NCI-H2081 treated with DMSO at 0.1 percent for 48 hours (cell line): ENCODE measurements around the gene SMARCE1.

Experiments
- DNase-seq: peaks from one replicate; lab custom pipeline; 2025; lab: John Stamatoyannopoulos, UW

The SMARCE1 gene

DNA sequence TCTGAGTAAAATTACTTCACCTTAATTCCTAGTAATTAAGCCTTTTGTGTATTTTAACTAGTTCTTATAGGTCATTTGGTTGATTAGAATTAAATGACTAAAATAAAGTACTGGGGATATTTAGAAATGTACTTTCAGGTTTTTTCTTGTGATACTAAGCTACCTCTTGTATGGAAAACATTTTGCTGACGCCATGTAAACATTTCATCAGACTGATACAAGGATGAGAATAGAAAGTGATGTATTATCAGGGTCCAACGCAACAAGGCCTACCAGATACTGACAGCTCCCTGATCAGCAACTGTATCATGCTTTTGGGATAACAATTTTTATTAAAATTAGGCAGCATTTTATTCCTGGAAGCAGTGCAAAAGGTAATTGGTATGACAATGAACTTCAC is 1.7 kb downstream of the SMARCE1 start:
- DNase-seq = no peak

DNA sequence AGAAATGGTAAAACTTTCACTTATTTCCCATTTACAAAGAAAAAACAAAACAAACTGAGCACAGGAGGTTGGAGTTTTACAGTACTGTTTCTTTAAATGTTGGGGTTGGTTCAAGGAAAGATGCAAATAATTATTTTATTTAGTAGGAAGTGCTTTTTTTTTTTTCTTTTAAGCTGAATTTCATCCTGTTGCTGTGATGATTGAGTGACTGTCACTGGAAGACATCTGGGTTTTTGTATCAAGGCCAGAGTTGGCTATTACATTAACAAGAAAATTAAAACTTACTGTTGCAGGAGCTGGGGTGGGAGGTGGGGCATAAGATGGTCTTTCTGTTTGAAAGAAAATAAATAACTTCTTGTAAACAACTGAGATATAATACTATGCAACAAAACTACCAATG is 2.3 kb downstream of the SMARCE1 start:
- no peak for DNase-seq

DNA sequence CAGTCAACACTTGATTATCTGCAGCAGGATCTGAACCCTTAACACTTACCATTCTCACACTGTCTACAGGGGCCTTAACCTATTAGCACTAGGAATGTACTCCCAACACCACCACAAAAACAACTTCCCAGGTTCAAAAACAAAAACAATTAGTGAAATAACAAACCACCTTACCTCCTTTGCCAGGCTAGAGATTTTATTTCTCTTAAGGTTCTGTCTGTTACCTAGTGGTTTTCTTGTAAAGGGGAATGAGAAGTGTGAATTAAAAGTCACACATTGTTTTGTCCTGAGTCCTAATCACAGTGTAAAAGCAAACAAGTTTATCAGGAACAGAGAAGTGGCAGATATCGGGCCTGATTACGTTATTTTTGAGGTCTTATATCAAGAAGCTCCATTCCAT is 9.7 kb downstream of the SMARCE1 start:
- DNase-seq = no peak

DNA sequence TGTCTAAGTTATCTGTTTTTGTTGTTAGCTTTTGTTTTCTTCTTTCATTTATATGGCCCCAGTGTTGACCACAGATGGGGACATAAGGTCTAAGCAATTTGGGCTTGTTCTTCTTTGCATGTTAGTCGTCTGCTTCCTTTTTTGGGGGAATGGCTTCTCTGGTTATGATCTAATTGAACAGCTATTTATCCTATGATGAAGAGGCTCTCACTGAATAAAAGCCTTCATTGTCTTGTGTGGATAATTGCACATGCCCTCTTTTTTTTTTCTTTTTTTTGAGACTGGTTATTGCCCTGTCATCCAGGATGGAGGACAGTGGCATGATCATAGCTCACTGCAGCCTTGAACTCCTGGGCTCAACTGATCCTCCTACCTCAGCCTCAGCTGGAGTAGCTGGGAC is 13.7 kb downstream of the SMARCE1 start:
- no peak for DNase-seq

DNA sequence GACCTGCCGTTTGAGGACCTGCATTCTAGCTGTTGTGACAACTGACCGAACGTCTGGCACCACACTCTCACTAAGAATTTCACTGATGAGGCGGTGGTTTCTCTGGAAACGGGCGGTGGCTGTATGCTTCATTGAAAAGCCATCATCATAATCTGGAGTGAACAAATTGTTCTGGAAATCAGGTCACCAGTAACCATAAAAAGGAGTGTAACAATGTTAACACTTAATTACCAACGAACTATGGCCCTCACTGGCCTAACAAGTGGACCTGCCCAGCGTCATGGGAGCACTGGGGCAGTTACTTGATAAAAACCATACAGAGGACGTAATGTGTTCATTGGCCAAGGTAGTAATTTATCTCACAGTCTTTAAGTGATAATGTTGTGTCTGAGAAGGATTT is 15.4 kb downstream of the SMARCE1 start:
- no peak for DNase-seq

DNA sequence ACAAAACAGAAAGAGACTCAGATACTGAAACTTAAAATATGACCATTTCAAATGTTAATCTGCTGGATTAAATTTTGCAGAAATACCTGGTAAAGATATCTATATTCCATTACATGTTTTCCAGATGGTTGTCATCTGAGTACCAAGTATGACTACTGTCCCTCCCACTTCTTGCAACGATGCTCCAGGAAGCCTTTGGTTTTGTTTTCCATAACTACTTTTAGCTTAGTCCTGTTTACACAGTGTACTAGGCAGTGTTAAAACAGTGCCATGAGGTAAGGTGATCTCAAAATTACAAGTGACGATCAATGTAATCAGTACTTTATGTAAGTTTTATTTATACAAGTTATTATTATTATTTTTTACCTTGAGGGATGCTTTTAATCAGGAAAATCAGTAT is 17.8 kb downstream of the SMARCE1 start:
- DNase-seq = no peak

DNA sequence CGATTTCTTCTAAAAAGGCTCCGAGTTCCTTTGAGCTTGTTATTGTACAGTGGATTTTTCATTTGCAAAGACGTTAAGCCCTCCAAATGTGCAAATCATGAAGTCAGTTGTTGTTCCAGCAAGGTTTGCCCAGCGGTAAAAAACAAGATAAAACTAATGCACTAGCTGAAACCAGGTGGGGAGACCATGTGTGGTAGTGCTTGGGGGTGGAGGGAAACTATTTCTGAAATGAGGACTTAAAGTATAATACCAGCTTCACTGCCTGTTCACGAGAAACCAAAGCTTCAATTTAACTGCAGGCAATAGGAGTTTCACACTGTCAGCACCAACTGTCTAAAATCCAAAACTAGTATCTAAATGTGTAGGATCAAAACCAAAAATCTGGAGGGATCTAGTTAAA is 22.3 kb downstream of the SMARCE1 start:
- no peak for DNase-seq

DNA sequence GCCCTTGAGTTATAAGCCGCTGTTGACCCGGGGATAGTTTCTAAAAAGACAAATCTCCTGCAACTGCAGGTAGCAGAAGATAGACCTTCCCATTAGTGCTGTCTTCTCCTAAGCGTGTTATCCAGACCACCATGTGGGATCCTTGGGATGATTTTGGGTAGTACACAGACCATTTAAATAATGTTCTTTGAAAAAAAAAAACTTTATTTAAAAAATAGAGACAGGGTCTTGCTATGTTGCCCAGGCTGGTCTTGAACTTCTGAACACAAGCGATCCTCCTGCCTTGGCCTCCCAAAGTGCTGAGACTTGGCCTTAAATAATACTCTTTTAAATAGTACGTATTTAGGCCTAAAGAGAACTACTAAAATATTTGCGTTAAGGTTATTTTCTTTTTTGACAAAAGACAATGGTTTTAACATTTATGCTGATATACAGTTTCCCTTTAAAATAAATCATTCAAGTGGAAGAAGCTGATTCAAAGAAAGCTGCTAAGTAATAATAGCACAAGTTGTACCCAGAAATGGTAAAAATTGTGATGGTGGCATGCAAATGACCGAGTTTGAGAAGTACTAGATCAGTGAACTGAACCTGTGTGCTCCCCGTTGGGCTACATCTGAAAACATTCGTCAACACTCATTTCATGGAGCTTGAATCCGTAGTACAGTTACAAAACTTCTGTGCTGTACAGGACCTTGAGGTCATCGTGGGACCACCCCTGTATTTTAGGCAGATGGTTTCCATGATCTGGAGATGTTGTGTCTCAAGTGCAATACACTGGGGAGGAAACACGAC is 24.0 kb downstream of the SMARCE1 start:
- no peak for DNase-seq

DNA sequence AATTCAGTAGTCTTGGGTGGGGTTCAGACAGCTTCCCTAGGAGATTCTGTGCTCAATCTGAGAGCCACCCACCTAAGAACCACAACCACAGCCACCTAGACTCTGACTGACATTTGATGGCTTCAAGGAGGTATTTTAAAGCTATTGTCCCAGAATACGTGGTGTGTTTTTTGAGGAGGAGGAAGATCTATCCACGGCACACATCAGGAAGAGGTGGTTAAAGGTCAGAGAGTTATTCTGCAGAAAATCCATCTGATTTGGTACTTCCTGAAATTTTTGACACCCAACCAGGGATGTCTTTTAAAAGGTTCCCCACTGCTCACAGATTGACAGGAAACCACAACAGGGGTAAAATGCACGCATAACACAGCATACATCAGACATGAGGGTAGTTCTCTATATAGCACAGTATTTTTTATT is 25.1 kb downstream of the SMARCE1 start:
- no peak for DNase-seq

DNA sequence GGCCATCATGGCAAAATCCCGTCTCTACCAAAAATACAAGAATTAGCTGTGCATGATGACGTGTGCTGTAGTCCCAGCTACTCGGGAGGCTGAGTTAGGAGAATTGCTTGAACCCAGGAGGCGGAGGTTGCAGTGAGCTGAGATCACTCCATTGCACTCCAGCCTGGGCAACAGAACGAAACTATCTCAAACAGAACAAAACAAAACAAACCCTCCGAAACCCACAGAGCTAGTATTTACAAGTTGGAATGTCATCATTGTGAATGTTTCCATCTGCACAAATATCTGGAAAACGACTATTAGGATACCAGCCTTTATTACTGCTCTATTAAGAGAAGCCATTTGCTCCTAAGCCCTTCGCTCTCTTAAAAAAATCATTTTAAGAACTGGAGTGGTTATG is 26.0 kb downstream of the SMARCE1 start:
- no peak for DNase-seq

DNA sequence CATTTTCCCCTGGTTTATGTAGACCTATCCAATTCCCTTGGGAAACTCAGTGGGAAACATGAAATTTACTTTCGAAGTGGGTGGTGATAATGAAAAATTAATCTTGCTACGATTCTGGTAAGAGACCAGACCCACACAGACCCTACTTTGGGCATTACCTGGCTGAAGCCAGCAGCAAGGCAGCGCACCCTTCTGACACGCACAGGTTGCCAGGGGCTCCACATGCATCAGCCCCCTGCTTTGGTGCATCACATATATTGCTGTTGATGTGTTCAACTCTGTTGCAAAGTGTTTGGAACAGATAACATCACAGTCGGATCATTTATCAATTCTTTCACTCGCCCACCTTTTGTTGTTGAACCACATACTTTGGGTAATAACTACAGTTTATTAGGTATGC is 26.6 kb downstream of the SMARCE1 start:
- DNase-seq = no peak

DNA sequence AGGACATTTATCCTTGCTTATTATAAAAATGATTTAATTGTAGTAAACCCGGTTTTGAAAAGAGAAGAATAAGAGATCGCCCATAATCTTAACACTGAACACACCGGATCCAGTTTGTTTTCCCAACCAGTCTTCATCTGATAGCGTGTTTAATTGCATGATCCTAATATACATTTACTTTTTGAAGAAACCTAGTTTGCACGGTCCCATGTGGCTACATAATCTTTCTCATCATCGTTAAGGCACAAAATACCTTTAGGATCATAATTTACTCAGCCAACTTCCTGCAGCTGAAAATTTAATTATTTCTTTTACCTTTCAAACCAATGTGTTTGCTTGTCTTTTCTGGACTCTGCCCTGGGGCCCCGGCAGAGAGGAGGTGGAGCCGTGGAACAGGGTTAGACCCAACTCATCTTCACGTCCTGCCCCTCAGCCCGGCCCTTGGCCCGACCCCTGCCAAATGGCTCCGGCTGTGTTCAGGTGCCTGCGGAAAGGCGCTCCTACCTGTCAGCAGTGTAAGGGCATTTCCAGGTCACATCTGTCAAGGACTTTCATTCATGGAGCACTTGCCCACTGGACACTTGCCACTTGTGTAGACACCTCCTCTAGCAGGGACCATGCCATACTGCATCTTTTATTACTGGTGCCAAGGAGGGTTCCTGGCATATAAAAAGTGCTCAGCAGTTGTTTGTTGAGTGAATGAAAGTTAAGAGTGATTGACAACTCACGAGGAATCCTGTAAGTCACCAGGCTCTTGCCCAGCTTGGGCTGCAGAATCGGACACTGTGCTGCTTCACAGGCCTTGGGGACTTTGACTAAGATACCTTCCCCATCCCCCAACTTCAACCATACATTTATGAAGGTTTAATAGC is 28.6 kb downstream of the SMARCE1 start:
- DNase-seq = no peak

DNA sequence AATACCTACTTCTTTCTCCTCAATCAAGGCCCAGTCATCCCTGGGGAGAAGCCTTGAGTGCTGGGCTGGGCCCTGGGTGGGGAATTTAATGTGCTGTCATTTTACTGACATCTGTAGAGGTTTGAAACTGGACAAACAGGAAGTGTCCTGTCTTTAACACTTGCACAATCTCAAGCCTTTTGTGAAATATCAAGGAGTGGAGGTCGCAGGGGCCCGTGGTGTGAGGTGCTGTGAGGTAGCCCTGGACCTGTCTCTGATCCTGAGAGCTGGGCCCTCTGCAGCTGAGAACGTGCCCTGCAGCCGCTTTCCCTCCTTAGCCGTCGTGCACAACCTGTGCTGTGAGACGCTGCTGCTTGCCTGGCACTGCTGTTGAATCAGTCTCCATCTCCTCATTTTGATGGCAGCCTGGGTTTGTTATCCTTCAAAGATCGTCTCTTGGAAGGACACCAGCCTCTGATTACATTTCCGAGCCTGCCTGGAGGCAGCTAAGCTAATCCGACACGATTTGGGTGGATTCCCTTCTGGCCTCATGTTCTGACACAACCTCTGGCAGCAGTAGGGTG is 29.9 kb downstream of the SMARCE1 start:
- DNase-seq = no peak

DNA sequence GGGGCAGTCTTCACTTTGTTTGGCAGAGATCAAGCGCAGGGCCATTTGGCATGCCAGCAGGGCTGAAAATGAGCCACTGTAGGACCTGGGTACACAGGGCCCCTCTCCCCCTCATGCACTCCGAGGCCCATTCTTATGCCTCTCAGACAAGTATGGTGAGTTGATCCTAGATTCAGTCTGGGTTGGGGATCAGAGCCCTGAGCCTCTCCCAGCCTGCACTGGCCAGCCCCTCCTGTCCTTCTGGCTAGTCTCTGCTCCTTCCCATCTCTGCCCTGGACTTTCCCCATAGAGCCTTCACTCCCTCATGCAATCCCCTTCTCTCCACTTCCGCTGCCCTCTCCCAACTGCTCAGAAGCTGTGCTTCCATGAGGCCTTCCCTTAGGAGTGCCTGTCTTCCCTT is 31.0 kb downstream of the SMARCE1 start:
- DNase-seq = no peak

DNA sequence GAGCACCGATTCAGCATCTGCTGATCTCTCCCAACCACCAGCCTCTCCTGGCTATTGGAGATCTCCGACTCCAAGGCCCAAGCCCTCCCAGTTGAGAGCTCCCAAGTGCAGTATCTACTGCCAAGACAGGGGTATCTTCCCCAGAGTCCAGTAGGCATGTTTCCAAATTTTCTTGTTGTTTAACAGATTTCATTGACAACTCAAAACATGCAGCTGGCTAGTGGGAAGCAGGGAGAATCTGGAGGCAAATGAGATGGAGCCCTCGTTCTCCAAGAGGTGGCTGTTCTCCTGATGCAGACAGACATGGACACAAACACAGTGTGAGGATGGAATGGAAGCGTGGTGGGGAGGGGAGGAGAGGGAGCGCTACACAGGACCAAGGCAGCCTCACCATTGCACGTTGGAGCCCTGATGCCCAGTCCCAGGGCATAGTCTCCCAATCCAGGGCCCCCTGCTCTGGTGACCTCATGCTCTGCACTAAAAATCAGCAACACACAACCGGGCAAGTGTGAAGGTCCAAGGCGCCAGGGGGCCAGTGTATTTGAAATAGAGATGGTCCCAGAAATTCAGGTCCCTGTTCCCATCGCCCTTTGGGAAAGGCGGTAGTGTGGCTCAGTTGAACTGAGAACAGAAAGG is 31.7 kb downstream of the SMARCE1 start:
- DNase-seq = no peak

DNA sequence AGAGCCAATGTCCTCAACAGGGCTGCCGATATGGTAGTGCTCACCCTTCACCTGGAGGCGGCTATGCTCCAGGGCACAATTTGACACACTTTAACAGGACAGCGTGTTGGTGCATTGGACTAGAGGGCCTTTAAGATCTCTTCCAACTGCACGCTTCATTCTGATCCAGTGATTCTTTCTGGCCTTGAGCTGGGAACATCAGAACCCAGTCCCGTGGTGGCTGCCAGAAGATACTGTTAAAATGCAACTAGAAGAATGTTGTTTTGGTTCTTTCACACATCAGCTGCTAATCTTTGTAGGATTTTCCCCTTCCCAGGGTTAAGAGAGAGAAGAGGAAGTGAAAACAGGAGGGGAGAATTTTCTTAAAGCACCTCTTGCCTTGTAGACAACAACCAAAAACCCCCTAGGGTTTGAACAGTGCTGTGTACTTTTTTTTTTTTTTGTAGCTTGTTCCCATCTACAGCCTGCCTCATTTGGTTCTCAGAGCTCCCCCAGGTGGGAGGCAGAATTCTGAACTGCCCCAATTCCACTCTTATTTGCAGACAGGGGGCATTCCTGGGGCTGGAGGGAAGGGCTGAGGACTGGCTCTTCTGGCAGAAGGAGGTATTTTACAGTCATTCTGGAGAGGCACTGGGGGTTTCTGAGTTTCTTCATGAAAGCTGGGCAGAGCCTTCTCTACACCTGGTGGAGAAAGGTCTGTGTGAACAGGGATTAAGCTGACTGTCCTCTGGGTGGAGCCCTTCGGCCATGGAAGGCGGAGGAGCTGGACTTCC is 32.4 kb downstream of the SMARCE1 start:
- DNase-seq = no peak

DNA sequence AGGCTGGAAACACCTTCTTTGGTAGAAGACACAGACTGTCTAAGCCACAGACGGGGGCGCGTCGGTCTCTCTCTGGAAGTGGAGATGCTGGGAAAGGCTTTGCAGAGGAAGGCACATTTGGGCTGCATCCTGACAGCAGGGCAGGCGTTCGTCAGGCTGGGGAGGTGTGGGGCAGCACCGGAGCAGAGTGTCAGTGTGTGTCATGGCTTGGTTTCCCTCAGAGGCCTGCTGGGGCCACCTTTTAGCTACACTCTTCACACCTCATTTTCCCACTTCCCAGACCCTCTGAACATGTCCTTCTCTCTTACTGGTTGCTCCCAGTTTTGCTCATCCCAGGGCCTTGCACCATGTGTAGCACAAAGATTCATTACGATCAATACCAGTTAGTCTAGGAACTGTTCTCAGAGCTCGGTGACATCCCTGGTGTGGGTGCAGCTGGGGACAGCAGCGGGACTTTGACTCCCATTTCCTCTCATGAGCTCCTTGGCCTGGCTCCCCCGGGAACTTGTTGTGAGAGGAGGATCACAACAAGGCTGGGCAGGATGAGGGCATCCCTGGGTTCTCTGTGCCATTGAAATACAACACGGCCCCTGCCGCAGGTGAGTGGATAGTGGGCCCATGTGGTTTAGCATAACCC is 33.1 kb downstream of the SMARCE1 start:
- DNase-seq = no peak

DNA sequence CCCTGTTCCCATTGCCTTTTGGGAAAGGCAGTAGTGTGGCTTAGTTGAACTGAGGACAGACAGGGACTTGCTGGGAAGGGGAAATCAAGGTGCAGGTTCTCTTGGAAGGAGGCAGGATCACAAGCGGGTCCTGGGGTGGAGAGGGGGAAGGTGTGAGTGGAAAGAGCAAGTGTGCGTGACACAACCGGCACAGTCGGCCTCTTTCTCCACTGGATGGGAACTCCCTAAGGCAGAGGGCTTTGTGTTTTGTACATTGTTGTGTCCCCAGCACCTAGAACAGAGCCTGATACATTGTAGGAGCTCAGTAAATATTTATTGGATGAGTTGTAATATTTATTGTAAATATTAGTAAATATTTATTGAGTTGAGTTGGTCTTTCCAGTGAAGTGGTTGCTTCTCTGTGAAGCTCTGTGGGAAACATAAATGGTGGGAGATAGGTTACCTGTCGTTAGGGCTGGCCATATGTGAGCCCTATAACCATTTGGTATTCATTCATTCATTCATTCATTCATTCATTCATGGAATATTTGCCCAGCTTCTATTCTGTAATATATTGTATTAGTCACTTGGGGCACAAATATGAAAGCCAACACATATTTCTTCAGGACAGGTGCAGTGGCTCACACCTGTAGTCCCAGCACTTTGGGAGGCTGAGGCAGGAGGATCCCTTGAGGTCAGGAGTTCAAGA is 34.0 kb downstream of the SMARCE1 start:
- DNase-seq = no peak

DNA sequence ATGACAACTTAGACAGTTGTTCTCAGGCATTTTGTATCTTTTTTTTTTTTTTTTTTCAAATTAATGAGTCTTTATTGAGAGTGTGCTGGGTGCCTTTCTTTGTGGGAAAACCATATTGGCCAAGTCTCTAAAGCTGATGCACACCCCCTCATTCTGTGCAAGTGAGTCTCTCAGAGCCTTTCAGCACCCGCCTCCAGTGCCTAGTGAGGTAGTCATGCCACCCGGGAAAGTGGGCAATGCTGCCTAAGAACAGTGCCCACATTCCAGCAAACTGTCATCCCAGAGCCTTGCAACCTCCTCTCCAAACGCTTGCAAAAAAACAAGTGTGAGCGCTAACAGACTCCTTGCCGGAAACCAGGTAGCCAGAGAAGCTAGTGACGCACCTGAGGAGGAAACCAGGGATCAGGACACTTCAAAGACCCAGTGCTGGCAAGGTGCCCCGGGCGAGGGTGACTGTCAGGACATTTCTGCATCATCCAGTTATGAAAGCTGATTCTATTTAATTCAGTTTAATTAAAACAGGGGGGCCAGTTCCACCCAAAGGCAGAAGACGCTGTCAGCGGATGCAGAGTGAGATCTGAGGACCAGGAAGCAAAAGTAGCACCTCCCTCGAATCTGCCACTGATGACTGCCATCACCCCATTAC is 34.9 kb downstream of the SMARCE1 start:
- no peak for DNase-seq

DNA sequence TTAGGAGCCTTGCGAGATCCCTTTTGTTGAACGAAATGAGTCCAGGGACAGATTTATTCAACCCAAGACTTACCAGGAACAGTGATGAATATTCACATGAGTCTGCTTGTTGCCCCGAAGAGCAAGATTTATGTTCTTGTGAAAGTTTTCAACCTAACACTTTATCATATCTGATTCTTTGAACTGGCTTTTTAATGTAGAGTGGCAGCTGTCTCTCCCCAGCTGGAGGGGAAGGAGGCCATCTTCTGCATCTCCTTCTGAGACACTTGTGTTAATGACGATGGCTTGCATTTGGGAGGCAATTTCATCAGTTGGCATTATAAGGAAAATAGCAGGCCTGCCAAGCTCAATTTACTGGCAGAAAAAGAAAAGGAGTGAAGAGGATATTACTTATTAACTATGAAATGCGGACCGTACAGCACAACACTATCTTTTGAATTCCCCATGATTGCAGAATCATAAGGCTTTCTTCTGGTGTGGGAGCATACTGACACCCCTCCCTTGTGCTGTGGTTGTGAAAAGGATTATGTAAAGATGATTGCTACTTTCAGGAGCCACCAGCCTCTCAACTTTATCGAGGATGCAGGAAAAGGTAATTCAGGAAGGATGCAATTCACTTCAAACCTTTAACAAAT is 35.7 kb downstream of the SMARCE1 start:
- DNase-seq = no peak
